GM12878 (cell line): Measurements from ENCODE around the gene ACOX1.
A peak's percentile ranks its signal among the peaks of the same experiment; 100 is the strongest.

Source experiments
- CEBPB ChIP-seq, 2 experiments: fragments of 150-350 bp in 1 of 2; IDR thresholded peaks; 2 replicates each; pipeline ENCODE4 v1.6.1; 2012 to 2014; ENCODE audit warnings: low read depth in 2 of 2, low read length in 2 of 2, borderline replicate concordance in 1 of 2, inconsistent platforms in 1 of 2
- POLR2A ChIP-seq: IDR thresholded peaks from 2 replicates; pipeline ENCODE4 v1.6.1; 2011; ENCODE audit warnings: low read depth, mild to moderate bottlenecking, low read length
- POLR2AphosphoS5 ChIP-seq: IDR thresholded peaks from 2 replicates; pipeline ENCODE4 v1.6.1; 2011; ENCODE audit warnings: mild to moderate bottlenecking, low read length, inconsistent platforms
- TF ChIP-seq, protein P1 (sequence below): IDR thresholded peaks from 2 replicates; pipeline ENCODE4 v1.6.1; 2012; ENCODE audit warnings: low read length, inconsistent platforms
- TF ChIP-seq, protein P2 (sequence below), 3 experiments: IDR thresholded peaks in 2 of 3; conservative IDR thresholded peaks in 1 of 3; 2 replicates each; pipeline ENCODE4 v1.5.1; 2011; ENCODE audit warnings: low read depth in 3 of 3, low read length in 3 of 3, mild to moderate bottlenecking in 3 of 3, control low read depth in 2 of 3, moderate library complexity in 2 of 3, inconsistent platforms in 1 of 3, mixed read lengths in 1 of 3; ENCODE audit not compliant: control insufficient read depth in 2 of 3, insufficient read depth in 1 of 3; ENCODE audit errors: extremely low read depth in 1 of 3
- TF ChIP-seq, protein P3 (sequence below): fragments of 450-650 bp; IDR thresholded peaks from 2 replicates; pipeline ENCODE4 v1.6.1; 2017; ENCODE audit warnings: mild to moderate bottlenecking, moderate library complexity

GRCh38 chr17:75904749-75905521 lies 74.0 kb downstream of the ACOX1 start, which contains the start of gene MRPL38:
- TF ChIP-seq, protein P1, sequence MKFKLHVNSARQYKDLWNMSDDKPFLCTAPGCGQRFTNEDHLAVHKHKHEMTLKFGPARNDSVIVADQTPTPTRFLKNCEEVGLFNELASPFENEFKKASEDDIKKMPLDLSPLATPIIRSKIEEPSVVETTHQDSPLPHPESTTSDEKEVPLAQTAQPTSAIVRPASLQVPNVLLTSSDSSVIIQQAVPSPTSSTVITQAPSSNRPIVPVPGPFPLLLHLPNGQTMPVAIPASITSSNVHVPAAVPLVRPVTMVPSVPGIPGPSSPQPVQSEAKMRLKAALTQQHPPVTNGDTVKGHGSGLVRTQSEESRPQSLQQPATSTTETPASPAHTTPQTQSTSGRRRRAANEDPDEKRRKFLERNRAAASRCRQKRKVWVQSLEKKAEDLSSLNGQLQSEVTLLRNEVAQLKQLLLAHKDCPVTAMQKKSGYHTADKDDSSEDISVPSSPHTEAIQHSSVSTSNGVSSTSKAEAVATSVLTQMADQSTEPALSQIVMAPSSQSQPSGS: no peak
- TF ChIP-seq, protein P2, sequence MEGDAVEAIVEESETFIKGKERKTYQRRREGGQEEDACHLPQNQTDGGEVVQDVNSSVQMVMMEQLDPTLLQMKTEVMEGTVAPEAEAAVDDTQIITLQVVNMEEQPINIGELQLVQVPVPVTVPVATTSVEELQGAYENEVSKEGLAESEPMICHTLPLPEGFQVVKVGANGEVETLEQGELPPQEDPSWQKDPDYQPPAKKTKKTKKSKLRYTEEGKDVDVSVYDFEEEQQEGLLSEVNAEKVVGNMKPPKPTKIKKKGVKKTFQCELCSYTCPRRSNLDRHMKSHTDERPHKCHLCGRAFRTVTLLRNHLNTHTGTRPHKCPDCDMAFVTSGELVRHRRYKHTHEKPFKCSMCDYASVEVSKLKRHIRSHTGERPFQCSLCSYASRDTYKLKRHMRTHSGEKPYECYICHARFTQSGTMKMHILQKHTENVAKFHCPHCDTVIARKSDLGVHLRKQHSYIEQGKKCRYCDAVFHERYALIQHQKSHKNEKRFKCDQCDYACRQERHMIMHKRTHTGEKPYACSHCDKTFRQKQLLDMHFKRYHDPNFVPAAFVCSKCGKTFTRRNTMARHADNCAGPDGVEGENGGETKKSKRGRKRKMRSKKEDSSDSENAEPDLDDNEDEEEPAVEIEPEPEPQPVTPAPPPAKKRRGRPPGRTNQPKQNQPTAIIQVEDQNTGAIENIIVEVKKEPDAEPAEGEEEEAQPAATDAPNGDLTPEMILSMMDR (IDR thresholded peaks at IDR 0.05 in 2 of 3, conservative IDR thresholded peaks at IDR 0.05 in 1 of 3; ENCODE audit: control insufficient read depth in 2 of 3, extremely low read depth in 1 of 3, insufficient read depth in 1 of 3, low read depth in 3 of 3, low read length in 3 of 3): peak; percentile 87 to 98 (median 90); a peak in 5 of 6 replicates
- no peak for TF ChIP-seq CEBPB (IDR thresholded peaks at IDR 0.05; ENCODE audit: borderline replicate concordance in 1 of 2, low read depth in 2 of 2, low read length in 2 of 2)
- peak; percentile 56; the same call in 1 of the 2 replicates for TF ChIP-seq POLR2AphosphoS5
- TF ChIP-seq POLR2A: peak; percentile 91
- TF ChIP-seq, protein P3, sequence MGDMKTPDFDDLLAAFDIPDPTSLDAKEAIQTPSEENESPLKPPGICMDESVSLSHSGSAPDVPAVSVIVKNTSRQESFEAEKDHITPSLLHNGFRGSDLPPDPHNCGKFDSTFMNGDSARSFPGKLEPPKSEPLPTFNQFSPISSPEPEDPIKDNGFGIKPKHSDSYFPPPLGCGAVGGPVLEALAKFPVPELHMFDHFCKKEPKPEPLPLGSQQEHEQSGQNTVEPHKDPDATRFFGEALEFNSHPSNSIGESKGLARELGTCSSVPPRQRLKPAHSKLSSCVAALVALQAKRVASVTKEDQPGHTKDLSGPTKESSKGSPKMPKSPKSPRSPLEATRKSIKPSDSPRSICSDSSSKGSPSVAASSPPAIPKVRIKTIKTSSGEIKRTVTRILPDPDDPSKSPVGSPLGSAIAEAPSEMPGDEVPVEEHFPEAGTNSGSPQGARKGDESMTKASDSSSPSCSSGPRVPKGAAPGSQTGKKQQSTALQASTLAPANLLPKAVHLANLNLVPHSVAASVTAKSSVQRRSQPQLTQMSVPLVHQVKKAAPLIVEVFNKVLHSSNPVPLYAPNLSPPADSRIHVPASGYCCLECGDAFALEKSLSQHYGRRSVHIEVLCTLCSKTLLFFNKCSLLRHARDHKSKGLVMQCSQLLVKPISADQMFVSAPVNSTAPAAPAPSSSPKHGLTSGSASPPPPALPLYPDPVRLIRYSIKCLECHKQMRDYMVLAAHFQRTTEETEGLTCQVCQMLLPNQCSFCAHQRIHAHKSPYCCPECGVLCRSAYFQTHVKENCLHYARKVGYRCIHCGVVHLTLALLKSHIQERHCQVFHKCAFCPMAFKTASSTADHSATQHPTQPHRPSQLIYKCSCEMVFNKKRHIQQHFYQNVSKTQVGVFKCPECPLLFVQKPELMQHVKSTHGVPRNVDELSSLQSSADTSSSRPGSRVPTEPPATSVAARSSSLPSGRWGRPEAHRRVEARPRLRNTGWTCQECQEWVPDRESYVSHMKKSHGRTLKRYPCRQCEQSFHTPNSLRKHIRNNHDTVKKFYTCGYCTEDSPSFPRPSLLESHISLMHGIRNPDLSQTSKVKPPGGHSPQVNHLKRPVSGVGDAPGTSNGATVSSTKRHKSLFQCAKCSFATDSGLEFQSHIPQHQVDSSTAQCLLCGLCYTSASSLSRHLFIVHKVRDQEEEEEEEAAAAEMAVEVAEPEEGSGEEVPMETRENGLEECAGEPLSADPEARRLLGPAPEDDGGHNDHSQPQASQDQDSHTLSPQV: peak; percentile 90
